B cell (primary cell): ENCODE data around the gene CASKIN1.

ENCODE experiments used
- EZH2 ChIP-seq: IDR thresholded peaks from 2 replicates; pipeline ENCODE4 v1.6.1; 2012; ENCODE audit warnings: borderline replicate concordance, low read depth, mild to moderate bottlenecking, moderate library complexity, low read length; ENCODE audit not compliant: insufficient read depth, poor library complexity, severe bottlenecking
- TF ChIP-seq, protein P1 (sequence below): fragments of 200-600 bp; IDR thresholded peaks from one replicate; pipeline ENCODE4 v1.8.0; 2022; ENCODE audit warnings: antibody characterized with exemption, mild to moderate bottlenecking

DNA sequence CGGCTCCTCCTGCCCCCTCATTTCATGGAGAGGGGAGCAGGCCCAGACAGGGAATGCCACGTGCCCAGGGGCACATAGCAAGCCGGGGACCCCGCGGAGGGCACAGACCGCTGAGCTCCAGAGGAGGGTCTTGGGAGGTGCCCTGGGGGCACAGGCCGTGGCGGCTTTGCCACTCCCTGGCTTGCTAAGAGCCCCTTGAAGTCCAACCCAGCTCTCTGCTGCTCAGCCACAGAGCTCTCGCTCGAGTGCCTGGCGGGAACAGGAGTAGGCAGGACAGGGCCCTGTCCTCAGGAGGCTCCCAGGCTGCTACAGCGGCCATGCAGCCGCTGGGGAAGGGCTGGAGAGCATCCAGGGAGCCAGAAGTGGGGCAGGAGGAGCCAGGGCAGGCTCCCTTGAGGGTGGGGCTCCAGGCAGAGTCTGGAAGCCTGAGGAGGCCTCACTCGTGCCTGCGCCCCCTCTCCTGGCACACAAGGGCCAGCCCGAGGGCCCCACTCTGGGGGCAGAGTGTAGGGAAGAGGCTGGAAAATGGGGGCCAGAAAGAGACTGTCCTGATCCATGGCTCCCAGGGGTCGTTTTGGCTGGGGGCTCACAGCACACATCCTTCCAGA, 52.4 kb downstream of the CASKIN1 start:
- TF ChIP-seq, protein P1, sequence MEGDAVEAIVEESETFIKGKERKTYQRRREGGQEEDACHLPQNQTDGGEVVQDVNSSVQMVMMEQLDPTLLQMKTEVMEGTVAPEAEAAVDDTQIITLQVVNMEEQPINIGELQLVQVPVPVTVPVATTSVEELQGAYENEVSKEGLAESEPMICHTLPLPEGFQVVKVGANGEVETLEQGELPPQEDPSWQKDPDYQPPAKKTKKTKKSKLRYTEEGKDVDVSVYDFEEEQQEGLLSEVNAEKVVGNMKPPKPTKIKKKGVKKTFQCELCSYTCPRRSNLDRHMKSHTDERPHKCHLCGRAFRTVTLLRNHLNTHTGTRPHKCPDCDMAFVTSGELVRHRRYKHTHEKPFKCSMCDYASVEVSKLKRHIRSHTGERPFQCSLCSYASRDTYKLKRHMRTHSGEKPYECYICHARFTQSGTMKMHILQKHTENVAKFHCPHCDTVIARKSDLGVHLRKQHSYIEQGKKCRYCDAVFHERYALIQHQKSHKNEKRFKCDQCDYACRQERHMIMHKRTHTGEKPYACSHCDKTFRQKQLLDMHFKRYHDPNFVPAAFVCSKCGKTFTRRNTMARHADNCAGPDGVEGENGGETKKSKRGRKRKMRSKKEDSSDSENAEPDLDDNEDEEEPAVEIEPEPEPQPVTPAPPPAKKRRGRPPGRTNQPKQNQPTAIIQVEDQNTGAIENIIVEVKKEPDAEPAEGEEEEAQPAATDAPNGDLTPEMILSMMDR: no peak
- no peak for TF ChIP-seq EZH2
